HepG2 (cell line): ENCODE measurements around the gene B9D2. TPM values are rescaled to one million over a fixed set of nuclear protein-coding genes. Genes with fewer than 3 reads are reported as not detected.

ENCODE experiments used
- CHD4 ChIP-seq: fragments of 200-600 bp; sonication (generic); IDR thresholded peaks from 2 replicates; pipeline ENCODE4 v1.7.0; 2017; ENCODE audit warnings: mild to moderate bottlenecking, low read length, borderline replicate concordance
- MTF2 ChIP-seq: sonication (generic); formaldehyde crosslinking; IDR thresholded peaks from 2 replicates; pipeline ENCODE4 v1.5.0; 2020; ENCODE audit warnings: missing genetic modification reagents, borderline replicate concordance
- NFE2L1 ChIP-seq: sonication (generic); formaldehyde crosslinking; IDR thresholded peaks from 2 replicates; pipeline ENCODE4 v1.4.0; 2020; ENCODE audit warnings: missing genetic modification reagents, mild to moderate bottlenecking, borderline replicate concordance
- NPAS2 ChIP-seq: sonication (generic); formaldehyde crosslinking; IDR thresholded peaks from 2 replicates; pipeline ENCODE4 v1.8.0; 2022; ENCODE audit warnings: mild to moderate bottlenecking, missing genetic modification reagents, borderline replicate concordance
- NR2F2 ChIP-seq: IDR thresholded peaks from 2 replicates; pipeline ENCODE4 v1.6.1; 2012; ENCODE audit warnings: low read depth, inconsistent platforms, borderline replicate concordance
- PAWR ChIP-seq: sonication (generic); formaldehyde crosslinking; IDR thresholded peaks from 2 replicates; pipeline ENCODE4 v1.4.0; 2020; ENCODE audit warnings: missing genetic modification reagents, mild to moderate bottlenecking, borderline replicate concordance
- PCBP2 ChIP-seq: fragments of 200-400 bp; formaldehyde crosslinking; optimal IDR thresholded peaks from 2 replicates; pipeline ENCODE3; 2018; ENCODE audit warnings: low read length, low read depth; ENCODE audit not compliant: poor library complexity, severe bottlenecking
- RFXANK ChIP-seq: IDR thresholded peaks from 2 replicates; pipeline ENCODE4 v1.6.1; 2016
- SP140L ChIP-seq: sonication (generic); formaldehyde crosslinking; IDR thresholded peaks from 2 replicates; pipeline ENCODE4 v1.4.0; 2020; ENCODE audit warnings: missing genetic modification reagents, borderline replicate concordance
- SP5 ChIP-seq: IDR thresholded peaks from 2 replicates; pipeline ENCODE4 v1.6.1; 2016; ENCODE audit warnings: low read depth, borderline replicate concordance
- STAG1 ChIP-seq: sonication (generic); formaldehyde crosslinking; IDR thresholded peaks from 2 replicates; pipeline ENCODE4 v1.4.0; 2020; ENCODE audit warnings: missing genetic modification reagents
- ZC3H4 ChIP-seq: sonication (generic); formaldehyde crosslinking; IDR thresholded peaks from 2 replicates; pipeline ENCODE4 v1.4.0; 2020; ENCODE audit warnings: missing genetic modification reagents, borderline replicate concordance
- ZFY ChIP-seq: sonication (generic); formaldehyde crosslinking; IDR thresholded peaks from 2 replicates; pipeline ENCODE4 v1.4.0; 2020; ENCODE audit warnings: missing genetic modification reagents
- ZNF143 ChIP-seq: sonication (generic); formaldehyde crosslinking; IDR thresholded peaks from 2 replicates; pipeline ENCODE4 v1.4.0; 2020; ENCODE audit warnings: missing genetic modification reagents
- ZNF569 ChIP-seq: sonication (generic); formaldehyde crosslinking; IDR thresholded peaks from 2 replicates; pipeline ENCODE4 v1.5.0; 2020; ENCODE audit warnings: mild to moderate bottlenecking, missing genetic modification reagents, moderate library complexity, borderline replicate concordance
- polyA plus RNA-seq, 8 experiments: library from polyadenylated mRNA; depleted of rRNA in 3 of 8; stranded (reverse) in 7 of 8; unstranded in 1 of 8; fragments of >200 nt; fragmentation: Illumina TruSeq in 4 of 8; extraction: Trizol in 4 of 8; gene quantifications; 2 replicates each; pipeline versions ENCODE4 v1.2.1 to v1.2.3, GENCODE V29; 2011 to 2016; ENCODE audit warnings: low read depth in 4 of 8, missing spikeins in 1 of 8, mixed read lengths in 1 of 8; ENCODE audit not compliant: insufficient read depth in 1 of 8
- total RNA-seq, 5 experiments: library from RNA; depleted of rRNA; stranded (reverse); fragments of >200 nt; fragmentation: Illumina TruSeq; extraction: Trizol; gene quantifications; 2 replicates each; pipeline ENCODE4 v1.2.3, GENCODE V29; 2016; ENCODE audit warnings: low read depth in 1 of 5
- TF ChIP-seq, protein P1 (sequence below): IDR thresholded peaks from 2 replicates; pipeline ENCODE4 v1.4.0; 2020; ENCODE audit warnings: mild to moderate bottlenecking, missing genetic modification reagents
- TF ChIP-seq, protein P2 (sequence below): sonication (generic); formaldehyde crosslinking; IDR thresholded peaks from 2 replicates; pipeline ENCODE4 v1.4.0; 2020; ENCODE audit warnings: missing genetic modification reagents, borderline replicate concordance
- TF ChIP-seq, protein P3 (sequence below), 2 experiments: IDR thresholded peaks; 2 replicates each; pipeline ENCODE4 v1.6.1; 2011 to 2012; ENCODE audit warnings: low read length in 2 of 2, borderline replicate concordance in 1 of 2, low read depth in 1 of 2, mild to moderate bottlenecking in 1 of 2, moderate library complexity in 1 of 2

B9D2 gene
- total and polyA plus RNA-seq, 2 of the 13 experiments (the other 11 are each of a cell fraction or from before 2014, with no cell fraction given): 3.1 to 4.4 TPM

- TF ChIP-seq, protein P1, sequence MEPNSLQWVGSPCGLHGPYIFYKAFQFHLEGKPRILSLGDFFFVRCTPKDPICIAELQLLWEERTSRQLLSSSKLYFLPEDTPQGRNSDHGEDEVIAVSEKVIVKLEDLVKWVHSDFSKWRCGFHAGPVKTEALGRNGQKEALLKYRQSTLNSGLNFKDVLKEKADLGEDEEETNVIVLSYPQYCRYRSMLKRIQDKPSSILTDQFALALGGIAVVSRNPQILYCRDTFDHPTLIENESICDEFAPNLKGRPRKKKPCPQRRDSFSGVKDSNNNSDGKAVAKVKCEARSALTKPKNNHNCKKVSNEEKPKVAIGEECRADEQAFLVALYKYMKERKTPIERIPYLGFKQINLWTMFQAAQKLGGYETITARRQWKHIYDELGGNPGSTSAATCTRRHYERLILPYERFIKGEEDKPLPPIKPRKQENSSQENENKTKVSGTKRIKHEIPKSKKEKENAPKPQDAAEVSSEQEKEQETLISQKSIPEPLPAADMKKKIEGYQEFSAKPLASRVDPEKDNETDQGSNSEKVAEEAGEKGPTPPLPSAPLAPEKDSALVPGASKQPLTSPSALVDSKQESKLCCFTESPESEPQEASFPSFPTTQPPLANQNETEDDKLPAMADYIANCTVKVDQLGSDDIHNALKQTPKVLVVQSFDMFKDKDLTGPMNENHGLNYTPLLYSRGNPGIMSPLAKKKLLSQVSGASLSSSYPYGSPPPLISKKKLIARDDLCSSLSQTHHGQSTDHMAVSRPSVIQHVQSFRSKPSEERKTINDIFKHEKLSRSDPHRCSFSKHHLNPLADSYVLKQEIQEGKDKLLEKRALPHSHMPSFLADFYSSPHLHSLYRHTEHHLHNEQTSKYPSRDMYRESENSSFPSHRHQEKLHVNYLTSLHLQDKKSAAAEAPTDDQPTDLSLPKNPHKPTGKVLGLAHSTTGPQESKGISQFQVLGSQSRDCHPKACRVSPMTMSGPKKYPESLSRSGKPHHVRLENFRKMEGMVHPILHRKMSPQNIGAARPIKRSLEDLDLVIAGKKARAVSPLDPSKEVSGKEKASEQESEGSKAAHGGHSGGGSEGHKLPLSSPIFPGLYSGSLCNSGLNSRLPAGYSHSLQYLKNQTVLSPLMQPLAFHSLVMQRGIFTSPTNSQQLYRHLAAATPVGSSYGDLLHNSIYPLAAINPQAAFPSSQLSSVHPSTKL: peak; percentile 67
- TF ChIP-seq, protein P2, sequence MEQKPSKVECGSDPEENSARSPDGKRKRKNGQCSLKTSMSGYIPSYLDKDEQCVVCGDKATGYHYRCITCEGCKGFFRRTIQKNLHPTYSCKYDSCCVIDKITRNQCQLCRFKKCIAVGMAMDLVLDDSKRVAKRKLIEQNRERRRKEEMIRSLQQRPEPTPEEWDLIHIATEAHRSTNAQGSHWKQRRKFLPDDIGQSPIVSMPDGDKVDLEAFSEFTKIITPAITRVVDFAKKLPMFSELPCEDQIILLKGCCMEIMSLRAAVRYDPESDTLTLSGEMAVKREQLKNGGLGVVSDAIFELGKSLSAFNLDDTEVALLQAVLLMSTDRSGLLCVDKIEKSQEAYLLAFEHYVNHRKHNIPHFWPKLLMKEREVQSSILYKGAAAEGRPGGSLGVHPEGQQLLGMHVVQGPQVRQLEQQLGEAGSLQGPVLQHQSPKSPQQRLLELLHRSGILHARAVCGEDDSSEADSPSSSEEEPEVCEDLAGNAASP (CRISPR knock-in tag): peak; percentile 38; the same call in 1 of the 2 replicates
- TF ChIP-seq RFXANK (no peak), CHD4 (no peak), PCBP2 (peak; percentile 51), NR2F2 (peak; percentile 23; the same call in 1 of the 2 replicates), ZC3H4 (CRISPR knock-in tag) (0 out of 2 replicates have a peak, but pooled peaks have one; percentile 59), MTF2 (CRISPR knock-in tag) (no peak), NFE2L1 (CRISPR knock-in tag) (no peak), SP140L (CRISPR knock-in tag) (no peak), SP5 (CRISPR knock-in tag) (peak; percentile 85), PAWR (CRISPR knock-in tag) (0 out of 2 replicates have a peak, but pooled peaks have one; percentile 63), STAG1 (no peak), ZFY (CRISPR knock-in tag) (0 out of 2 replicates have a peak, but pooled peaks have one; percentile 30), ZNF569 (CRISPR knock-in tag) (no peak), NPAS2 (CRISPR knock-in tag) (no peak), ZNF143 (CRISPR knock-in tag) (no peak)
- TF ChIP-seq, protein P3, sequence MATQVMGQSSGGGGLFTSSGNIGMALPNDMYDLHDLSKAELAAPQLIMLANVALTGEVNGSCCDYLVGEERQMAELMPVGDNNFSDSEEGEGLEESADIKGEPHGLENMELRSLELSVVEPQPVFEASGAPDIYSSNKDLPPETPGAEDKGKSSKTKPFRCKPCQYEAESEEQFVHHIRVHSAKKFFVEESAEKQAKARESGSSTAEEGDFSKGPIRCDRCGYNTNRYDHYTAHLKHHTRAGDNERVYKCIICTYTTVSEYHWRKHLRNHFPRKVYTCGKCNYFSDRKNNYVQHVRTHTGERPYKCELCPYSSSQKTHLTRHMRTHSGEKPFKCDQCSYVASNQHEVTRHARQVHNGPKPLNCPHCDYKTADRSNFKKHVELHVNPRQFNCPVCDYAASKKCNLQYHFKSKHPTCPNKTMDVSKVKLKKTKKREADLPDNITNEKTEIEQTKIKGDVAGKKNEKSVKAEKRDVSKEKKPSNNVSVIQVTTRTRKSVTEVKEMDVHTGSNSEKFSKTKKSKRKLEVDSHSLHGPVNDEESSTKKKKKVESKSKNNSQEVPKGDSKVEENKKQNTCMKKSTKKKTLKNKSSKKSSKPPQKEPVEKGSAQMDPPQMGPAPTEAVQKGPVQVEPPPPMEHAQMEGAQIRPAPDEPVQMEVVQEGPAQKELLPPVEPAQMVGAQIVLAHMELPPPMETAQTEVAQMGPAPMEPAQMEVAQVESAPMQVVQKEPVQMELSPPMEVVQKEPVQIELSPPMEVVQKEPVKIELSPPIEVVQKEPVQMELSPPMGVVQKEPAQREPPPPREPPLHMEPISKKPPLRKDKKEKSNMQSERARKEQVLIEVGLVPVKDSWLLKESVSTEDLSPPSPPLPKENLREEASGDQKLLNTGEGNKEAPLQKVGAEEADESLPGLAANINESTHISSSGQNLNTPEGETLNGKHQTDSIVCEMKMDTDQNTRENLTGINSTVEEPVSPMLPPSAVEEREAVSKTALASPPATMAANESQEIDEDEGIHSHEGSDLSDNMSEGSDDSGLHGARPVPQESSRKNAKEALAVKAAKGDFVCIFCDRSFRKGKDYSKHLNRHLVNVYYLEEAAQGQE (IDR thresholded peaks at IDR 0.05; ENCODE audit: borderline replicate concordance in 1 of 2, low read depth in 1 of 2, low read length in 2 of 2): no peak
Observed at GRCh38 chr19:41324921-41325639, 38.9 kb downstream of the B9D2 start (continued).
